ENCODE results near the gene DENND6A.

Gene DENND6A

DNA sequence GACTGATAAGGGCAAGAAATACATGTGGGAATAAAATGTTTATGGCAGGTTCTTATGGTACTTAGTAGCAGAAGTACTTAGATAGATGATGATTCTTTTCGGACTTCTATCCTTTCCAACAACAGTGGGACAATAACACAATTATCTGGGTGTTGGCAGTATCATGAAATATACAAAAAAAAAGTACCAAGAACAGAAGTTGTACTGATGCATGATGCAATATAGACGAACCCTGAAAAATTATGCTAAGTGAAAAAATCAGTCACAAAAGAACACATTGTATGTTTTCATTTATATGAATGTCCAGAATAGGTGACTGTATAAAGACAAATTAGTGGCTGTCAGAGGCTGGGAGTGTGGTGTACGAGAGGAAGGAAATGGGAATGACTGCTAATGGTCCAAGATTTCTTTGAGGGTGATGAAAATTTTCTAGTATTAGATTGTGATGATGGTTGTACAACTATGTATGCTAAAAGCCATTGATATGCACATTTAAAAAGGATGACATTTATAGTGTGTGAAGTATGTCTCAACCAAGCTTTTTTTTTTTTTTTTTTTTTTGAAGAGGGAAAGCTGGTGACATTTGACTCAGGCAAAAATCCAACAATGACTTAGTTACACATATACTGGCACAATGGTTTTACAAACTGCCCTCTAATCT, 116.8 kb downstream of the DENND6A start:
- DNase-seq (ENCODE audit: low read depth, low spot score) = no peak

All from activated naive CD8-positive, alpha-beta T cell treated with anti-CD3 and anti-CD28 coated beads, Interleukin-2, amount 50 U/mL, for 16 hours (primary cell).